Naive thymus-derived CD8-positive, alpha-beta T cell (primary cell): ENCODE results near the gene HCRTR2. TPM values are rescaled to one million over a fixed set of nuclear protein-coding genes. Genes with fewer than 3 reads are reported as not detected.
"Not testable (repeated sequence)": the region's sequence is repeated elsewhere in the genome, so short reads cannot be mapped to it uniquely, and the experiment has no call there.

Experiments
- ATAC-seq, 2 donors: fragments of 150-1000 bp; cut with Tn5 transposase in 1 of 2; sonication (Bioruptor Pico), chemical (Tn5 transposase) in 1 of 2; 1 replicate in 1 of 2; 2 replicates in 1 of 2; pipeline ENCODE4 v1.10.0; 2021; ENCODE audit warnings: mild to moderate bottlenecking in 2 of 2, moderate library complexity in 2 of 2
- POLR2A ChIA-PET: fragments of 350-600 bp; sonication (Branson Sonifier 250); formaldehyde crosslinking; loops from one replicate; lab custom pipeline; 2021; ENCODE audit warnings: antibody characterized with exemption; lab: Charles Lee
- DNase-seq, 10 donors: peaks; one replicate each; pipeline versions ENCODE4 v3.0.0 to v3.0.0-alpha.2; 2020 to 2022
- H3K27ac Mint-ChIP-seq, 10 donors: one replicate each; pipeline ENCODE4 v1.8.0; 2020 to 2022; ENCODE audit warnings: mild to moderate bottlenecking in 10 of 10, mixed read lengths in 10 of 10, moderate library complexity in 4 of 10, inconsistent platforms in 1 of 10
- H3K27me3 Mint-ChIP-seq, 5 donors: one replicate each; pipeline ENCODE4 v1.8.0; 2021 to 2022; ENCODE audit warnings: mixed read lengths in 5 of 5
- H3K36me3 Mint-ChIP-seq, 3 donors: one replicate each; pipeline ENCODE4 v1.8.0; 2020 to 2022; ENCODE audit warnings: mixed read lengths in 3 of 3, mild to moderate bottlenecking in 2 of 3, inconsistent platforms in 1 of 3
- H3K4me1 Mint-ChIP-seq, 4 donors: one replicate each; pipeline ENCODE4 v1.8.0; 2021 to 2022; ENCODE audit warnings: mixed read lengths in 4 of 4
- H3K4me3 Mint-ChIP-seq, 10 donors: one replicate each; pipeline ENCODE4 v1.8.0; 2020 to 2022; ENCODE audit warnings: mild to moderate bottlenecking in 10 of 10, mixed read lengths in 10 of 10, moderate library complexity in 6 of 10, inconsistent platforms in 1 of 10
- H3K9me3 Mint-ChIP-seq, 9 donors: one replicate each; pipeline ENCODE4 v1.8.0; 2020 to 2022; ENCODE audit warnings: mixed read lengths in 9 of 9, mild to moderate bottlenecking in 3 of 9, inconsistent platforms in 1 of 9, moderate library complexity in 1 of 9
- polyA plus RNA-seq, 3 donors: library from polyadenylated mRNA; unstranded; fragments of 300-500 nt; fragmentation: Illumina TruSeq; gene quantifications; one replicate each; pipeline ENCODE4 v1.2.3, GENCODE V29; 2021
- total RNA-seq, 8 experiments: library from RNA in 2 of 8; stranded (reverse) in 2 of 8; gene quantifications; one replicate each; pipeline ENCODE4 v1.2.3 and lab custom pipeline; 2021 to 2026

The HCRTR2 gene
- total RNA-seq, result not detected
- polyA plus RNA-seq, result not detected
- 0 reads per million in 6 experiments for total RNA-seq (lab: John Stamatoyannopoulos, UW)

DNA sequence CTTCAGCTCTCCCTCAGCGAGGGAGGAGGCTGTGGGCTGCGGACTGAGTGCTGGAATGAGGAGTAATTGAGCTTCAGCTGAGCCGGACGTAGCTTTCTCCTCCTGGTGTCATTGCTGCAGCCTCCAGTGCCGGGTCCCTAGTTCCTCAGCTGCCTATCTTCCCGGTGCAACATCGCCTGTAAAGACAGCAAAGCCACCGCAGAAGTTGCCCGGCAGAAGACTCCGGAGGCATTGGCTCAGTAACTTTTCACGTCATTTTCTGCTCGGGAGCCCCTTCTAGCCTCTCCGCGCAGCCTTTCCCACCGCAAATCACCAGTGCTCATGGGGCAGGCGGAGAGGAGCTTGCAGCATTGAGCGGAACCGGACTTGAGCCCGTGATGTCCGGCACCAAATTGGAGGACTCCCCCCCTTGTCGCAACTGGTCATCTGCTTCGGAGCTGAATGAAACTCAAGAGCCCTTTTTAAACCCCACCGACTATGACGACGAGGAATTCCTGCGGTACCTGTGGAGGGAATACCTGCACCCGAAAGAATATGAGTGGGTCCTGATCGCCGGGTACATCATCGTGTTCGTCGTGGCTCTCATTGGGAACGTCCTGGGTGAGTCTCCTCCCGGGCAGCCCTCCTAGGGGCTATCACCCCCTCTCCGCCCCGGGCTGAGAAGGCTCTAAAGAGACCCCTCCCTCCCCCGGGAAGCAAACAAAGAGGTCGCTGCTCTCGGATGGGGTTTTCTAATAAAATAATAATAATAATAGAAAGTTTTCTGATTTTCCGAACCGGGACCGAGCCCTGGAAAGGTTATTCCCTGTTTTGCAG, at the start of gene HCRTR2:
Gene HCRTR2 (plus strand): TSS at position 305 of the 816 bp plus-strand sequence. CDS start 73 bp downstream, at position 378.
- peak within 1 kb of the TSS in 1 of 10 donors; percentile 40 for H3K4me3 Mint-ChIP-seq
- peaks cover 5 to 23% (median 16%) of the 10 kb centered on the region in 5 donors for H3K27me3 Mint-ChIP-seq
- H3K27ac Mint-ChIP-seq, result no peak within 1 kb of the TSS
- H3K36me3 Mint-ChIP-seq, result peaks cover 0 to 9% (median 0%) of the 10 kb centered on the region in 3 donors
- H3K4me1 Mint-ChIP-seq, result no peaks in the 10 kb centered on the region
- DNase-seq (no peak), ATAC-seq (no peak)
- POLR2A ChIA-PET, result no interaction called here
- peaks cover 0 to 17% (median 6%) of the 10 kb centered on the region in 9 donors for H3K9me3 Mint-ChIP-seq

DNA sequence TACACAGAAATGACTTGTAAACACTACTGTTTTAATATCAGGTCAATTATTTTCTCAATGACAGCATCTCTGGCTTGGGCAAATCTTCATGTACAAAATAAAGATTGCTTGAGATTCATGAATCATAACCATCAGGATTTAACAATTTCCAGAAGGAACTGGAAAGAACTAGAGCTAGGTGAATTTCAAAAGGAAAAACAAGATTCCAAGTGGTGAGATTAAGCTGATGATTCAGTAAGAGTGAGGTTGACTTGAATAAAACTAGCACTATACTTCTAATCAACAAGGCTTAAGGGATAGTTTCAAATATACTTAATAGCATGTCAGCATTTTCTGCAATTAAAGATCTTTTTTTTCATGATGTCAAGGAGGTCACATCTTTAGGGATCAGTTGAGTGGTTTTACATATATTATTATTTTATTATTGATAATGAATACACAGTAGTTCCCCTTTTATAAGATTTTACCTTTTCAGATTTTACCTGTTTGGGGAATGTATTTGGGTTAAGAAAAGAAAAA, 43.5 kb upstream of the HCRTR2 start:
- POLR2A ChIA-PET, result no interaction called here
- Mint-ChIP-seq H3K4me1 (peaks cover 0 to 2% (median 0%) of the 10 kb centered on the region in 4 donors), H3K36me3 (peaks cover 0 to 6% (median 0%) of the 10 kb centered on the region in 3 donors), H3K27me3 (no peaks in the 10 kb centered on the region), H3K9me3 (peaks cover 8 to 32% (median 17%) of the 10 kb centered on the region in 9 donors), H3K27ac (no peak overlapping the region), H3K4me3 (no peak overlapping the region)
- ATAC-seq (no peak), DNase-seq (no peak)

DNA sequence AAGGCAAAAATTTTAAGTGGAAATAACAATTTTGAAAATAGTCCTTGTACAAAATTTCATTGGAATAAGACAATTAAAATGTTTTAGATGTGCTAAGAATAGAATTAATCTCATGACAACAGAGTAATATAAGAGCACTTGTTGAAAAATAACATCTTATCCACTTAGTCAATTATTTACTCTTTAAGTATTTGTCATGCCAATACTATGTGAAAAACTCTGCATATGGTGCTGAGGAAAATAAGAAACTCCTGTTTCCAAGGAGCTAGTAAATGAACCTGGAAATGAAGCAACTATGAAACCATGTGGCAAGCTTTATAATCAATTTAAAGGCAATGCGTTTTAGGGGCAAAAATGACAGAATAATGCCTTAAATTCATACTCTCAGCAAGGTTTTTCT, 42.7 kb upstream of the HCRTR2 start:
- POLR2A ChIA-PET, result no interaction called here
- no peak overlapping the region for H3K4me3 Mint-ChIP-seq
- peaks cover 6 to 32% (median 13%) of the 10 kb centered on the region in 9 donors for H3K9me3 Mint-ChIP-seq
- H3K27ac Mint-ChIP-seq, result no peak overlapping the region
- H3K4me1 Mint-ChIP-seq, result peaks cover 0 to 2% (median 0%) of the 10 kb centered on the region in 4 donors
- peaks cover 0 to 6% (median 0%) of the 10 kb centered on the region in 3 donors for H3K36me3 Mint-ChIP-seq
- DNase-seq (no peak), ATAC-seq (no peak)
- H3K27me3 Mint-ChIP-seq, result no peaks in the 10 kb centered on the region

DNA sequence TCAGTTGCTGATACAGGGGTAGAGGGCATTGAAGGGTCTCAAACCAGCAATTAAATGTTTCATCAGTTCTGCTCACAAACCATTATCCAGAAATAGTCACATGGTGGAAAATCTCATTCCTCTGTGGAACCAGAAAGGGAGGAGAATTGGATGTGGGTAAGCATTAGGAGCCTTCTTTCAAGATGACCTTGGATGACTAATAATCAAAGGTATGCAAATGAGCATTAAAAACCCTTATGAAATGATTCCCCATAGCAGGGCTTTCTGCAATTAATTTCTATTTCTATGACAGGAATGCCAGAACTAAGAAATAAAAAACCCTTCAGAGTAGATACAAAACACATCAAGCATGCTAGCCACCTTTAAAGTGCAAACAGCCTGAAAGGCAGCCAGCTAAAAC, 37.4 kb upstream of the HCRTR2 start:
- Mint-ChIP-seq H3K4me1 (no peaks in the 10 kb centered on the region), H3K27me3 (no peaks in the 10 kb centered on the region), H3K4me3 (no peak overlapping the region), H3K27ac (no peak overlapping the region), H3K9me3 (peaks cover 0 to 23% (median 2%) of the 10 kb centered on the region in 9 donors), H3K36me3 (no peaks in the 10 kb centered on the region)
- POLR2A ChIA-PET, result no interaction called here
- ATAC-seq (no peak), DNase-seq (no peak)

DNA sequence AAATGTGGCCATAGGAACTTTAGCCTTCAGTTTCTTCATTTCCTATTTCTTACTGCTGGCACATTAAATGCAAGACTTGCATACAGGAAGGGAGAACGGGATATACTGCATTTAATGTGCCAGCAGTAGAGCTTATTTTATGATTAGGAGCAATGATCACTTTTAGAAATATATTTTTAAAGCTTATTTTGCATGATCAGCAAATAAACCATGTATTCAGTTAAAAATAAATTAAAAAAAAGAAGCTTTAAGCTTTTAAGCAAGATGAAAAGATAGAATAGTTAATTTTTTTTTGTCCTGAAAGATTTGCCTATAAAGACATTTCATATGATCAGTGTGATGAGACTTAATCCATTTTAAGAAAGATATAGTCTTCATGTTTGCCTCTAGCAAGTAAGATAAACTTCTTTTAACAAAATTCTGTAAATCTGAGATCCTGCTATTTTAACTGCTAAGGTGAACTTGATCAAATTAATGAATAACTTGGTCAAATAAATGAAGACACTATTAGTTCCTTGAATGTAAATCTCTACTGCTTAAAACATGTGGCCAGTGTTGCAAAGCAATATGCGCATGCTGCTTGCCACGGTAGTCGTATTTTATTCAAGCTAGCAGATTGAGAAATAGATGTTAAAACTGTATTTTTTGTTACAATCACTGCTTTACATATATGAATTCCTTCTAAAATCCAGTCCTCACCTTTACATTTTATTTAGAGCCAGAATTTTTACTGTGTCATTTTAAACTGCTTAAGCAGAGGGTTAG, 36.2 kb upstream of the HCRTR2 start:
- no peaks in the 10 kb centered on the region for H3K4me1 Mint-ChIP-seq
- H3K36me3 Mint-ChIP-seq, result no peaks in the 10 kb centered on the region
- no peak overlapping the region for H3K27ac Mint-ChIP-seq
- no peak for ATAC-seq
- H3K9me3 Mint-ChIP-seq, result peaks cover 0 to 19% (median 2%) of the 10 kb centered on the region in 9 donors
- no peak for DNase-seq
- no peak overlapping the region for H3K4me3 Mint-ChIP-seq
- no peaks in the 10 kb centered on the region for H3K27me3 Mint-ChIP-seq
- POLR2A ChIA-PET, result no interaction called here

DNA sequence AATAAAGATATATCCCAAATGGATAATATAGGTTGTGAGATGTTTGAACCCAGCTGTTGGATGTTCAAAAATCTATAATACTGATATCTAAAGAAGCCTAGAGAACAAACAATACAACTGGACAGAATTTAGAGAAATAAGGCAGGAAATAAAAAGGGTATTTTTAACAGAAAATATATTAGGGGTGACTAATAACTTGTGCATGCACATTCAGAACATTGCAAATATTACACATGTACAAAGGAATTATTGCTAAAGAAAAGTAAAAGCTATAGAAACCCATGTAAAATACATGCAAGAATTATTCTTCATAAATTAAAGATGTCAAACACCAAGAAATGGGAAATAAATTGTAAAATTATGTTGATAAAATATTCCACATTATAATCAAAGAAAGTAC, 32.7 kb upstream of the HCRTR2 start:
- Mint-ChIP-seq H3K9me3 (peaks cover 0 to 18% (median 9%) of the 10 kb centered on the region in 9 donors), H3K4me3 (no peak overlapping the region), H3K36me3 (no peaks in the 10 kb centered on the region), H3K4me1 (no peaks in the 10 kb centered on the region), H3K27me3 (no peaks in the 10 kb centered on the region), H3K27ac (no peak overlapping the region)
- DNase-seq (no peak), ATAC-seq (no peak)
- POLR2A ChIA-PET, result no interaction called here

DNA sequence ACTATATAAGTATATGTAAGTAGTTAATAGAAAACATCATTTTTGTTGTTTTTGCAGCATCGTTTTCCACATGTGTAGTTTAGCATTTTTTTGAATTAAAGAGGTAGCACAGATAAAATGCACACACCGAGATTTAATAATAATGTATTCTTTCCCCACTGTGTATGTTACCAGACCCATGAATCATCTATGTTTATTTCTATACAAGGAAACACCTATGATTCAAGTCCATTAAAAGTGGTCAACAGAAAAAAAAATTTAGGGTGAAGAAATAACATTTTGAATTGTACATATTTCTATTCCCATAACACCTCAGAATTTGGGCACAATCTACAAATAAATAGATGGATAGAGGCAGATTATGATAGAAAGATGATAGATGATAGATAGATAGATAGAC, 31.7 kb upstream of the HCRTR2 start:
- no peaks in the 10 kb centered on the region for H3K4me1 Mint-ChIP-seq
- no peaks in the 10 kb centered on the region for H3K27me3 Mint-ChIP-seq
- POLR2A ChIA-PET, result no interaction called here
- no peak for DNase-seq
- no peak overlapping the region for H3K4me3 Mint-ChIP-seq
- H3K9me3 Mint-ChIP-seq, result peaks cover 0 to 18% (median 10%) of the 10 kb centered on the region in 9 donors
- no peak overlapping the region for H3K27ac Mint-ChIP-seq
- no peaks in the 10 kb centered on the region for H3K36me3 Mint-ChIP-seq
- ATAC-seq, result no peak

DNA sequence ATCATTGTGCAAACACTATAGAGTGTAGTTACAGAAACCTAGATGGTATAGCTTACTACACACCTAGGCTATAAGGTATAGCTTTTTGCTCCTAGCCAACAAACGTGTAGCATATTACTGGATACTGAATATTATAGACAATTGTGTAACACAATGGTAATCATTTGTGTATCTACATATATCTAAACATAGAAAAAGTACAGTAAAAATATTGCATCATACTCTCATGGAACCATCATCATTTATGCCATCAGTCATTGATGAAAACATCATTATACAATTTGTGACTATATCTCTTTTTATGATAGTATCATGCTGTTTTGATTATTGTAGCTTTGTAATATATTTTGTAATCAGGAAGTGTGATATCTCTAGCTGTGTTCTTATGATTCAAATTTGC, 21.0 kb upstream of the HCRTR2 start:
- no peak overlapping the region for H3K27ac Mint-ChIP-seq
- no peaks in the 10 kb centered on the region for H3K27me3 Mint-ChIP-seq
- POLR2A ChIA-PET, result no interaction called here
- H3K4me3 Mint-ChIP-seq, result no peak overlapping the region
- ATAC-seq (no peak), DNase-seq (no peak)
- H3K4me1 Mint-ChIP-seq, result no peaks in the 10 kb centered on the region
- H3K36me3 Mint-ChIP-seq, result peaks cover 0 to 3% (median 0%) of the 10 kb centered on the region in 3 donors
- H3K9me3 Mint-ChIP-seq, result peaks cover 3 to 26% (median 10%) of the 10 kb centered on the region in 9 donors

DNA sequence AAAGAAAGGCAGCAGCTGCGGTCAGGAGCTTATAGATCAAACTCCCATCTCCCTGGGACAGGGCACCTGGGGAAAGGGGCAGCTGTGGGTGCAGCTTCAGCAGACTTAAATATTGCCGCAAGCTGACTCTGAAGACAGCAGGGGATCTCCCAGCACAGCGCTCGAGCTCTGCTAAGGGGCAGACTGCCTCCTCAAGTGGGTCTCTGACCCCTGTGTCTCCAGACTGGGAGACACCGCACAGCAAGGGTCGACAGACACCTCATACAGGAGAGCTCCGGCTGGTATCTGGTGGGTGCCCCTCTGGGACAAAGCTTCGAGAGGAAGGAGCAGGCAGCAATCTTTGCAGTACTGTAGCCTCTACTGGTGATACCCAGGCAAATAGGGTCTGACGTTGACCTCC, 15.5 kb upstream of the HCRTR2 start:
- H3K4me1 Mint-ChIP-seq, DNase-seq, H3K27me3 Mint-ChIP-seq, POLR2A ChIA-PET, H3K27ac Mint-ChIP-seq, H3K36me3 Mint-ChIP-seq, ATAC-seq, H3K4me3 Mint-ChIP-seq: not testable (repeated sequence)
- H3K9me3 Mint-ChIP-seq, result peaks cover 5 to 31% (median 15%) of the 10 kb centered on the region in 9 donors

DNA sequence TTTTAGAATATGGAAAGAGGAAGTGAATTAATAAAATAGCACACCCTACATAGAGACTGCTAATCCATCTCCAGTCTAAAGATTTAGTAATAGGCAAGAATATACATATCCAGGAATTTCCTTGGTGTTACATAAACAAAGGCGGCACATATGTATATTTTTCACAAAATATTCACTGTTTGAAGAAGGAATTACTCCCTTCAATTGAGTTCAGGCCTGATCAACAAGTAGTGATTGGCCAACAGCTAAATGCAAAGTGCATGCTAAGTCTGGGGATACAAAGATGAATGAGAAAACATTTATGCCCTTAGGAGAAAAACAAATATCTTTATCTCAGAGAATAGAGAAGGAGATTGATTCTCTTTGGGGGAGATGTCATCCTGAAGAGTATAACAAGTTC, 6.5 kb upstream of the HCRTR2 start:
- Mint-ChIP-seq H3K27ac (no peak overlapping the region), H3K4me1 (no peaks in the 10 kb centered on the region), H3K9me3 (peaks cover 0 to 17% (median 4%) of the 10 kb centered on the region in 9 donors), H3K27me3 (peaks cover 0 to under 1% (median 0%) of the 10 kb centered on the region in 5 donors), H3K36me3 (no peaks in the 10 kb centered on the region), H3K4me3 (no peak overlapping the region)
- DNase-seq, result no peak
- POLR2A ChIA-PET, result no interaction called here
- no peak for ATAC-seq

DNA sequence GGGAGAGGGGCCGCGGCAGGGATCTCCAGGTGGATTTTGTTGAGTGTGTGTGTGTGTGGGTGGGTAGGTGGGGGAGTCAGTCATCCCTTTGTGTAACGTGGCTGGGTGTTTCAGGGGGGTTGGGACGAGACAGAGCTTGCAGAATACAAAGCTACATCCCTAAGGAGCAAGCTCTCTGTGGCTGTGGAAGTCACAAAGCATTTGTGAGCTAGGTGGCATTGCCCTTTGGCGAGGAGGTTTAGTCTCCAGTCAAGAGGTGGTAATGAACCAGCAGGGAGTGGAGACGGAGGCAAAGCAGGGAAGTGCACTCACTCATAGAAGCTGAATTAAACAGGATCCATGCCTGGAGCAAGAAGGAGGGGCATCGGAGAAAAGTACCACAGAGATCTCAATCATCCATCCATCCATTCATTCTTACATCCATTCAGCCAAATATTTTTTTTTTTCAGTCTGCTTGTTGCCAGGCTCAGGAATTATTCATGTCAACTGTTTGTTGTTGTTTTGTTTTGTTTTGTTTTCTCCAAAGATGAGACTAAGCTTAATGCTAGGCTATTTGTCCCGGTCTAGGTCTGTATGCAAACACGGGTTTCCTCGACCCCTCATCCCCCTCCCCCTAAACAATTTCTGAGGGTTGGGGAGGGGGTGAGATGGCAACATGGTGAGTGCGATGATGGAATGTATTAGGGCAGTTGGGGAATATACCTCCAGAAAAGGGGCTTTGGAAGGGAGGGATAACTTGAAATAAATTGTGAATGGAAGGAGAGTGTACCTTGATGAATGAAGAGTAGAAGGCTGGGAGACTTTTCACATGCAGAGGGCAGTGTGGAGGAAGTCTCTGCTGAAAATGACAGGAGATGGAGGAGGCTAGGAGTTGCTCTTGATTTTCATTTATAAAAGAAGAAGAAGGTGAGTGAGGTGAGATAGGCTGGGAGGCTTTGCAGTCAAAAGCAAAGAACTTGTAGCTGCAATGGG, 1.0 kb downstream of the HCRTR2 start:
- POLR2A ChIA-PET, result no interaction called here
- Mint-ChIP-seq H3K27me3 (peaks cover 5 to 23% (median 16%) of the 10 kb centered on the region in 5 donors), H3K36me3 (peaks cover 0 to 9% (median 0%) of the 10 kb centered on the region in 3 donors), H3K27ac (peak overlapping the region in 1 of 10 donors; percentile 20), H3K4me1 (no peaks in the 10 kb centered on the region), H3K4me3 (peak overlapping the region in 1 of 10 donors; percentile 40), H3K9me3 (peaks cover 0 to 17% (median 6%) of the 10 kb centered on the region in 9 donors)
- no peak for ATAC-seq
- DNase-seq, result no peak

DNA sequence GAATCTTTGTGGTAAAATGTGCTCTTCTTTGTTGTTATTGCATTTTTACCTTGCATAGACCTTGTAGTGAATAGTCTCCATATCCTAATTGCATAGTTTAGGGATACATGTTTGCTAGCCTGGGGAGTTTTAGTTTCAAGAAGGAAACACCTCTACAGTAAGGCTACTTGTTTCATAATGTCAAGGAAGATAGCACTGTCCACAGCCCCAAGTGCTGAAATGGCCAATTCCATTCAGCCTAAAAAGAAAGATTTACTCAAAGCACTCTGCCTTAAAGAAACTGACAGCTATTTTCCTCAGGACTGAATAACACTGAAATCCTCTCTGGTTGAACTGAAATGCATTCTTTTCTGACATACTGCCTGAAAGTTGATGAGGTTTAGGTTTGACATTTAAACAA, 2.6 kb downstream of the HCRTR2 start:
- DNase-seq, result no peak
- peaks cover 0 to 9% (median 0%) of the 10 kb centered on the region in 3 donors for H3K36me3 Mint-ChIP-seq
- POLR2A ChIA-PET, result no interaction called here

More for the DNA sequence above, 2.6 kb downstream of the HCRTR2 start:
- H3K27me3 Mint-ChIP-seq, result peaks cover 5 to 23% (median 16%) of the 10 kb centered on the region in 5 donors
- ATAC-seq, result no peak
- H3K4me1 Mint-ChIP-seq, result no peaks in the 10 kb centered on the region
- H3K9me3 Mint-ChIP-seq, result peaks cover 0 to 13% (median 7%) of the 10 kb centered on the region in 9 donors
- H3K4me3 Mint-ChIP-seq, result no peak overlapping the region
- no peak overlapping the region for H3K27ac Mint-ChIP-seq
